Smooth muscle cell of the coronary artery (primary cell): ENCODE data around the gene USP17L18. TPM values are rescaled to one million over a fixed set of nuclear protein-coding genes. Genes with fewer than 3 reads are reported as not detected.

ENCODE experiments used
- total RNA-seq: library from RNA; depleted of rRNA; stranded (reverse); fragments of >200 nt; gene quantifications from 2 replicates; pipeline ENCODE4 v1.2.3, GENCODE V29; 2014; ENCODE audit warnings: low replicate concordance

The USP17L18 gene
- total RNA-seq, result not detected in 2 replicates

DNA sequence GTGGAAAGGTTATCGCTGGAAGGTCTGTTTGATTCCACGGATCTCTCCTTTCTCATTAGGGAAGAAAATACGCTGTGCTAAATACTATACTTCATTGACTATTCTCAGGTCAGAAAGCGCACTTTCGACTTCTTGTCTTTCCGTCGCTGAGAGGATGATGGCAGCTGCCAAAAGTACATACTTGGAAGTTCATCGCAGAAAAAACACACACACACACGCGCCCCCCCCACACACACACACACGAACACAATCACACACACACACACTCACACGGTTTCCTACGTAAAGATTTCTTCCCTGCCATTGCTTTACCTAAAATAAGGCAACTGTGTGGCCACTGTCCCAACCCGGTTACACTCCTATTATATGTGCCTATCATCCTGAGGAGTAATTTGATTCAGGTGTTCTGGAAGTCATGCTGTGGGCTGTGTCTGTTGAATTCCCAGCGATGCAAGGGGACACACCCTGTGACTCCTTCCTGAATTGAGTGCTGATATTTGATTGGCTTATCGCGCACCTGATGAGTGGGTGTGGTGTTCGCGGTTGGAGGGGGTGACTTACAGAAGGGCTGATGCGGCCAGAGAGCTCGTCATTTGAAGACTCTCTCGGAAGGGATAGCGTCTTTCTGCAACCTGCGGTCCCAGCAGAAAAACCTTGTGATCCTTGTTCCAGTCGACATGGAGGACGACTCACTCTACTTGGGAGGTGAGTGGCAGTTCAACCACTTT, at the start of gene USP17L18:
Gene USP17L18 (plus strand): TSS at position 678 of the 728 bp plus-strand sequence. CDS start 0 bp downstream, at position 678.

GRCh38 chr4:9210357-9210756, 38.1 kb upstream of the USP17L18 start, which contains the start of gene USP17L10:
TSS of gene USP17L10 (plus strand) at chr4:9210657. CDS start at chr4:9210657, 0 bp downstream.

DNA sequence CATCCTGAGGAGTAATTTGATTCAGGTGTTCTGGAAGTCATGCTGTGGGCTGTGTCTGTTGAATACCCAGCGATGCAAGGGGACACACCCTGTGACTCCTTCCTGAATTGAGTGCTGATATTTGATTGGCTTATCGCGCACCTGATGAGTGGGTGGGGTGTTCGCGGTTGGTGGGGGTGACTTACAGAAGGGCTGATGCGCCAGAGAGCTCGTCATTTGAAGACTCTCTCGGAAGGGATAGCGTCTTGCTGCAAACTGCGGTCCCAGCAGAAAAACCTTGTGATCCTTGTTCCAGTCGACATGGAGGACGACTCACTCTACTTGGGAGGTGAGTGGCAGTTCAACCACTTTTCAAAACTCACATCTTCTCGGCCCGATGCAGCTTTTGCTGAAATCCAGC, 33.3 kb upstream of the USP17L18 start, which contains the start of gene USP17L11:
Gene USP17L11 (plus strand): TSS at position 301 of the 400 bp plus-strand sequence. CDS start 0 bp downstream, at position 301.

DNA sequence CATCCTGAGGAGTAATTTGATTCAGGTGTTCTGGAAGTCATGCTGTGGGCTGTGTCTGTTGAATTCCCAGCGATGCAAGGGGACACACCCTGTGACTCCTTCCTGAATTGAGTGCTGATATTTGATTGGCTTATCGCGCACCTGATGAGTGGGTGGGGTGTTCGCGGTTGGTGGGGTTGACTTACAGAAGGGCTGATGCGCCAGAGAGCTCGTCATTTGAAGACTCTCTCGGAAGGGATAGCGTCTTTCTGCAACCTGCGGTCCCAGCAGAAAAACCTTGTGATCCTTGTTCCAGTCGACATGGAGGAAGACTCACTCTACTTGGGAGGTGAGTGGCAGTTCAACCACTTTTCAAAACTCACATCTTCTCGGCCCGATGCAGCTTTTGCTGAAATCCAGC, 28.6 kb upstream of the USP17L18 start, which contains the start of gene USP17L12:
Gene USP17L12 (plus strand): TSS at position 301 of the 400 bp plus-strand sequence. CDS start 0 bp downstream, at position 301.

GRCh38 chr4:9224596-9224995, 23.8 kb upstream of the USP17L18 start, which contains the start of gene USP17L13:
TSS of gene USP17L13 (plus strand) at chr4:9224896. CDS start at chr4:9224896, 0 bp downstream.

GRCh38 chr4:9234085-9234484, 14.3 kb upstream of the USP17L18 start, which contains the start of gene USP17L15:
TSS of gene USP17L15 (plus strand) at chr4:9234385. CDS start at chr4:9234385, 0 bp downstream.

GRCh38 chr4:9243579-9243978, 4.9 kb upstream of the USP17L18 start, which contains the start of gene USP17L17:
TSS of gene USP17L17 (plus strand) at chr4:9243879. CDS start at chr4:9243879, 0 bp downstream.

GRCh38 chr4:9253078-9253477, 4.6 kb downstream of the USP17L18 start, which contains the start of gene USP17L19:
TSS of gene USP17L19 (plus strand) at chr4:9253378. CDS start at chr4:9253378, 0 bp downstream.

GRCh38 chr4:9257824-9258223, 9.4 kb downstream of the USP17L18 start, which contains the start of gene USP17L20:
TSS of gene USP17L20 (plus strand) at chr4:9258124. CDS start at chr4:9258124, 0 bp downstream.

DNA sequence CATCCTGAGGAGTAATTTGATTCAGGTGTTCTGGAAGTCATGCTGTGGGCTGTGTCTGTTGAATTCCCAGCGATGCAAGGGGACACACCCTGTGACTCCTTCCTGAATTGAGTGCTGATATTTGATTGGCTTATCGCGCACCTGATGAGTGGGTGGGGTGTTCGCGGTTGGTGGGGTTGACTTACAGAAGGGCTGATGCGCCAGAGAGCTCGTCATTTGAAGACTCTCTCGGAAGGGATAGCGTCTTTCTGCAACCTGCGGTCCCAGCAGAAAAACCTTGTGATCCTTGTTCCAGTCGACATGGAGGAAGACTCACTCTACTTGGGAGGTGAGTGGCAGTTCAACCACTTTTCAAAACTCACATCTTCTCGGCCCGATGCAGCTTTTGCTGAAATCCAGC, 14.1 kb downstream of the USP17L18 start, which contains the start of gene USP17L21:
Gene USP17L21 (plus strand): TSS at position 301 of the 400 bp plus-strand sequence. CDS start 0 bp downstream, at position 301.

GRCh38 chr4:9267319-9267718, 18.9 kb downstream of the USP17L18 start, which contains the start of gene USP17L22:
TSS of gene USP17L22 (plus strand) at chr4:9267619. CDS start at chr4:9267619, 0 bp downstream.

Other genes starting within 250 kb of the USP17L18 start
- gene FAM90A26, start 78.2 kb upstream of the USP17L18 start, total RNA-seq, result not detected in 2 replicates
- gene USP17L10, start 38.0 kb upstream of the USP17L18 start, total RNA-seq, result not detected in 2 replicates
- gene USP17L11, start 33.2 kb upstream of the USP17L18 start, total RNA-seq, result not detected in 2 replicates
- gene USP17L12, start 28.5 kb upstream of the USP17L18 start, total RNA-seq, result not detected in 2 replicates
- gene USP17L13, start 23.7 kb upstream of the USP17L18 start, total RNA-seq, result not detected in 2 replicates
- gene USP17L15, start 14.2 kb upstream of the USP17L18 start, total RNA-seq, result not detected in 2 replicates
- not detected in 2 replicates for gene USP17L17, start 4.8 kb upstream of the USP17L18 start, total RNA-seq
- gene USP17L19, start 4.7 kb downstream of the USP17L18 start, total RNA-seq, result not detected in 2 replicates
- gene USP17L20, start 9.5 kb downstream of the USP17L18 start, total RNA-seq, result not detected in 2 replicates
- not detected in 2 replicates for gene USP17L21, start 14.2 kb downstream of the USP17L18 start, total RNA-seq
- gene USP17L22, start 19.0 kb downstream of the USP17L18 start, total RNA-seq, result not detected in 2 replicates
- not detected in 2 replicates for gene USP17L24, start 76.5 kb downstream of the USP17L18 start, total RNA-seq
- gene USP17L25, start 81.3 kb downstream of the USP17L18 start, total RNA-seq, result not detected in 2 replicates
- gene USP17L26, start 86.0 kb downstream of the USP17L18 start, total RNA-seq, result not detected in 2 replicates
- gene USP17L5, start 90.8 kb downstream of the USP17L18 start, total RNA-seq, result not detected in 2 replicates
- not detected in 2 replicates for gene USP17L27, start 95.5 kb downstream of the USP17L18 start, total RNA-seq
- gene USP17L28, start 100.3 kb downstream of the USP17L18 start, total RNA-seq, result not detected in 2 replicates
- gene USP17L29, start 105.0 kb downstream of the USP17L18 start, total RNA-seq, result not detected in 2 replicates
- gene USP17L30, start 114.5 kb downstream of the USP17L18 start, total RNA-seq, result not detected in 2 replicates
- not detected in 2 replicates for gene DEFB131A, start 195.8 kb downstream of the USP17L18 start, total RNA-seq